ENCODE measurements around the gene PJVK. TPM values are rescaled to one million over a fixed set of nuclear protein-coding genes. Genes with fewer than 3 reads are reported as not detected.
"Not testable (repeated sequence)": the region's sequence is repeated elsewhere in the genome, so short reads cannot be mapped to it uniquely, and the experiment has no call there.

Gene PJVK
- total RNA-seq, 1 donor from 2014 or later = 2.0 TPM

GRCh38 chr2:178418426-178418825, 32.8 kb upstream of the PJVK start:
- Mint-ChIP-seq H3K9me3 (no peaks in the 10 kb centered on the region), H3K27ac (no peak overlapping the region), H3K36me3 (ENCODE audit: low read depth) (peaks cover 30% of the 10 kb centered on the region), H3K4me1 (ENCODE audit: low read depth) (peaks cover 40% of the 10 kb centered on the region), H3K4me3 (ENCODE audit: low read depth) (no peak overlapping the region), H3K27me3 (ENCODE audit: low read depth) (no peaks in the 10 kb centered on the region)
- no peak for DNase-seq (ENCODE audit: low spot score)
- intact Hi-C loops (cut with micrococcal nuclease) = loop anchor here (10.0 kb wide), 1 partner anchor 224 kb away; the partner anchor contains the start of gene OSBPL6

DNA sequence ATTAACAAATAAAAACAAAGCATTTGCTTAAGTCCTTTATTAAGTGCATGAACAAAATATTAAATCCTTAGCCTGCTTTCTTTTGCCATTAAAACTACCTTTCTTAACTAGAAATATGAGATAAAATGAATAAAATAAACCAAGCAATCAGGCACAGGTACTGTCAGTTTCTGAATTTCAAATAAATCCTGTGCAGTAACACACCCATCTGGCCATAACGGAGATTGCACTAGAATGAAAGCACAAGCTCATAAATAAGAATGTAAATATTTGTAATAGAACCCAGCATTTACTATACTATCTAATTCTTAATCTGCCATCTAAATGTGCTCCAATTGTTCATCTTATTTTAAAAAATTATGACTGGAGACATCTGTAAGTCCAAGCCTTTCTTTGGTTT, 32.1 kb upstream of the PJVK start:
- no peak overlapping the region for H3K27ac Mint-ChIP-seq
- H3K4me3 Mint-ChIP-seq (ENCODE audit: low read depth) = no peak overlapping the region
- no peaks in the 10 kb centered on the region for H3K27me3 Mint-ChIP-seq (ENCODE audit: low read depth)
- no peak for DNase-seq (ENCODE audit: low spot score)
- H3K9me3 Mint-ChIP-seq = no peaks in the 10 kb centered on the region
- H3K4me1 Mint-ChIP-seq (ENCODE audit: low read depth) = peaks cover 38% of the 10 kb centered on the region
- H3K36me3 Mint-ChIP-seq (ENCODE audit: low read depth) = peaks cover 37% of the 10 kb centered on the region
- intact Hi-C loops (cut with micrococcal nuclease) = loop anchor here (10.0 kb wide), 1 partner anchor 224 kb away; the partner anchor contains the start of gene OSBPL6

GRCh38 chr2:178420463-178420999, 30.6 kb upstream of the PJVK start:
- intact Hi-C loops (cut with micrococcal nuclease) = no loop called here
- H3K4me1 Mint-ChIP-seq (ENCODE audit: low read depth) = peaks cover 36% of the 10 kb centered on the region
- DNase-seq (ENCODE audit: low spot score) = no peak
- peaks cover 51% of the 10 kb centered on the region for H3K36me3 Mint-ChIP-seq (ENCODE audit: low read depth)
- peaks cover 14% of the 10 kb centered on the region for H3K9me3 Mint-ChIP-seq
- no peak overlapping the region for H3K4me3 Mint-ChIP-seq (ENCODE audit: low read depth)
- H3K27me3 Mint-ChIP-seq (ENCODE audit: low read depth) = no peaks in the 10 kb centered on the region
- H3K27ac Mint-ChIP-seq = no peak overlapping the region

DNA sequence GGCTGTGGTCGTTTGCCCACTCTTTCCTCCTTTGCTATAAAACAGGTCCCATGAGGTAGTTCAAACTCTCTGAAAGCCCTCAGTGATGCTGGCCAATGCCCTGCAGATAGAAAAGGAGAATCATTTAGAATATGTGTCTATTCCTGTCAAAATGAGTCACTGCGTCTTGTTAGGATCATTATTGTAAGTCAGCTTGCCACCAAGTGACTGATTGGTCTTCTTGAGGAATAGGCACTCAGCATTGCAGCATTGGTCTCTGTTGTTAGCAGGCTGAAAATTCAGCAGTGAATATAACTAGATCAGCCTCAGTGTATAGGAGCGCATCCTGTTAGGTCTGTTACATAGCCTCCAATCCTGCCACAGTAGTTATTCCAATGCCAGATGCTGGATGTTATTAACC, 29.1 kb upstream of the PJVK start:
- intact Hi-C loops (cut with micrococcal nuclease) = no loop called here
- Mint-ChIP-seq H3K4me3 (ENCODE audit: low read depth) (no peak overlapping the region), H3K27ac (no peak overlapping the region), H3K4me1 (ENCODE audit: low read depth) (peaks cover 24% of the 10 kb centered on the region), H3K36me3 (ENCODE audit: low read depth) (peaks cover 60% of the 10 kb centered on the region), H3K9me3 (peaks cover 19% of the 10 kb centered on the region), H3K27me3 (ENCODE audit: low read depth) (no peaks in the 10 kb centered on the region)
- DNase-seq (ENCODE audit: low spot score) = no peak

DNA sequence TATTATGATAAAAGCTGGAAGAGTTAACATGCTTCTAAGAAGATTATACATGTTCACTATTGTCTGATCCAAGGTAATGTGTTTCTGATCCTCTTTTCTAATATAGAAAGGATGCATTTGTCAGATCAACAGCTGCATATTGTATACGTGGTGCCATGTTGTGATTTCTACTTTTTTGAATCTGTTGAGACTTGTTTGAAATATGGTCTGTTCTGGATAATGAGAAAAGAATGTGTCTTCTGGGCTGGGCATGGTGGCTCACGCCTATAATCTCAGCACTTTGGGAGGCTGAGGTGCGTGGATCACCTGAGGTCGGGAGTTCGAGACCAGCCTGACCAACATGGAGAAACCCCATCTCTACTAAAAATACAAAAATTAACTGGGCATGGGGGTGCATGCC, 27.4 kb upstream of the PJVK start:
- DNase-seq (ENCODE audit: low spot score); intact Hi-C loops (cut with micrococcal nuclease); H3K27ac Mint-ChIP-seq; H3K4me3 Mint-ChIP-seq (ENCODE audit: low read depth); H3K27me3 Mint-ChIP-seq (ENCODE audit: low read depth): not testable (repeated sequence)
- Mint-ChIP-seq H3K36me3 (ENCODE audit: low read depth) (peaks cover 72% of the 10 kb centered on the region), H3K9me3 (peaks cover 19% of the 10 kb centered on the region), H3K4me1 (ENCODE audit: low read depth) (peaks cover 17% of the 10 kb centered on the region)

- intact Hi-C loops (cut with micrococcal nuclease) = no loop called here
- Mint-ChIP-seq H3K27me3 (ENCODE audit: low read depth) (no peaks in the 10 kb centered on the region), H3K4me1 (ENCODE audit: low read depth) (peaks cover 13% of the 10 kb centered on the region), H3K36me3 (ENCODE audit: low read depth) (peaks cover 83% of the 10 kb centered on the region), H3K9me3 (peaks cover 19% of the 10 kb centered on the region), H3K4me3 (ENCODE audit: low read depth) (no peak overlapping the region), H3K27ac (no peak overlapping the region)
- DNase-seq (ENCODE audit: low spot score) = no peak
These were observed 25.8 kb upstream of the PJVK start for GRCh38 chr2:178425255-178425827.

- DNase-seq (ENCODE audit: low spot score) = no peak
- Mint-ChIP-seq H3K4me1 (ENCODE audit: low read depth) (peaks cover 10% of the 10 kb centered on the region), H3K4me3 (ENCODE audit: low read depth) (no peak overlapping the region), H3K36me3 (ENCODE audit: low read depth) (peaks cover 89% of the 10 kb centered on the region), H3K27ac (no peak overlapping the region), H3K9me3 (peaks cover 19% of the 10 kb centered on the region), H3K27me3 (ENCODE audit: low read depth) (no peaks in the 10 kb centered on the region)
- intact Hi-C loops (cut with micrococcal nuclease) = no loop called here
These were observed 24.8 kb upstream of the PJVK start for GRCh38 chr2:178426388-178426787.

- Mint-ChIP-seq H3K27me3 (ENCODE audit: low read depth) (no peaks in the 10 kb centered on the region), H3K36me3 (ENCODE audit: low read depth) (peaks cover 93% of the 10 kb centered on the region), H3K4me3 (ENCODE audit: low read depth) (no peak overlapping the region), H3K9me3 (peaks cover 19% of the 10 kb centered on the region), H3K4me1 (ENCODE audit: low read depth) (peaks cover 10% of the 10 kb centered on the region), H3K27ac (no peak overlapping the region)
- intact Hi-C loops (cut with micrococcal nuclease) = no loop called here
- DNase-seq (ENCODE audit: low spot score) = no peak
These were observed 23.7 kb upstream of the PJVK start for GRCh38 chr2:178427458-178427857.

DNA sequence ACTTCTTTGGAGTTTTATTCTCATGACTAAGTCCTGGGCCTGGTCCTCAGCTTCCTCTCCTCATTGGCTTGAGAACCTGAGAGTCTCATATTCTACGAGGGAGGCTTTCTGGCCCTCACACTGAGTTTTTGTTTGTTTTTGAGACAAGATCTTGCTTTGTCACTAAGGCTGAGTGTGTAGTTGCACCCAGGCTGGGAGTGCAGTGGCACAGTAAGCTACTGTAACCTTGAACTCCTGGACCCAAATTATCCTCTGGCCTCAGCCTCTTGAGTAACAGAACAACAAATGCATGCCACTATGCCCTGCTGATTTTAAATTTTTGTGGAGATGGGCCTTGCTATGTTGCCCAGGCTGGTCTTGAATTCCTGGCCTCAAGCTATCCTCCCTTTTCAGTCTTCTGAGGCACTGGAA, 22.8 kb upstream of the PJVK start:
- Mint-ChIP-seq H3K4me3 (ENCODE audit: low read depth) (no peak overlapping the region), H3K27me3 (ENCODE audit: low read depth) (no peaks in the 10 kb centered on the region), H3K36me3 (ENCODE audit: low read depth) (peaks cover 94% of the 10 kb centered on the region), H3K4me1 (ENCODE audit: low read depth) (peaks cover 10% of the 10 kb centered on the region), H3K9me3 (peaks cover 19% of the 10 kb centered on the region), H3K27ac (peak overlapping the region; percentile 22)
- intact Hi-C loops (cut with micrococcal nuclease) = no loop called here
- DNase-seq (ENCODE audit: low spot score) = no peak

DNA sequence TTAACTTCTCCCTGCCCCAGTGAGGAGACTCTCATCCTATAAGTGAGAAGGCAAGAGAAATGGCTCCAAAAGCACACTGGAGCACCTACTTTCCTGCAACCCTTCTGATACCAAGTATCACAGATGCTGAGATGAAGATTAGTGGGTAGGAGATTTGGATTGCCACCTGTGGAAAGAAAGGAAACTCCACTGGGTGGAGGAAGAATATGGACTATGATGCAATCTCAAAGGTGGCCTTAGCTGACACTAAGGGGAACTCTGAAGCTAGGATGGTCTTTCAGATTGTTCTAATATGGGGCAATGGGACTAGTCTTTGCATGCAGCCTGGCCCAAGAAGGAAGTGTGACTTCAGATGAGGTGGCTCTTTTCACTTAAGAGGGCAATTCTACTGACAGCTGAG, 21.8 kb upstream of the PJVK start:
- Mint-ChIP-seq H3K4me3 (ENCODE audit: low read depth) (no peak overlapping the region), H3K36me3 (ENCODE audit: low read depth) (peaks cover 94% of the 10 kb centered on the region), H3K4me1 (ENCODE audit: low read depth) (peaks cover 8% of the 10 kb centered on the region), H3K27me3 (ENCODE audit: low read depth) (no peaks in the 10 kb centered on the region), H3K9me3 (peaks cover 17% of the 10 kb centered on the region), H3K27ac (no peak overlapping the region)
- no peak for DNase-seq (ENCODE audit: low spot score)
- intact Hi-C loops (cut with micrococcal nuclease) = no loop called here

DNA sequence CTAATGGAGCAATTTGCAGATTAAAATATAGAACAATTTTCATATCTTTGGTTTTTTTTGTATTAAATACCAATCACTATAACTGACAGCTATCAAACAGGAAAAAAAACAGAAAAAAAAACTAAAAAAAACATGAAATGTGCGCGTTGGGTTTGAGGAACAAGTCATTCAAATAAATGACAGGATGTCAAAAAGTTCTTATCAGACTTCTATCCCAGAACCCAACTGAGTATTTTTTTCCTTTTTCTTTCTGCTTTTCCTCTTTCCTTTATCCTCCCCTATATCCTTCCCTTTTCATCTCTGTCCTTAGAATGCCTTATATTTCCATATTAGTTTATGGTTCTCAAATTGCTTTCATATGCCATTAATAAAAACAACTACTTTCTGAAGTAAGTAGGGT, 14.5 kb upstream of the PJVK start:
- Mint-ChIP-seq H3K4me1 (ENCODE audit: low read depth) (peaks cover 2% of the 10 kb centered on the region), H3K27ac (no peak overlapping the region), H3K27me3 (ENCODE audit: low read depth) (no peaks in the 10 kb centered on the region), H3K9me3 (no peaks in the 10 kb centered on the region), H3K4me3 (ENCODE audit: low read depth) (no peak overlapping the region), H3K36me3 (ENCODE audit: low read depth) (peaks cover 77% of the 10 kb centered on the region)
- intact Hi-C loops (cut with micrococcal nuclease) = no loop called here
- no peak for DNase-seq (ENCODE audit: low spot score)

- H3K4me1 Mint-ChIP-seq (ENCODE audit: low read depth) = peaks cover 4% of the 10 kb centered on the region
- DNase-seq (ENCODE audit: low spot score) = no peak
- no peak overlapping the region for H3K27ac Mint-ChIP-seq
- no peak overlapping the region for H3K4me3 Mint-ChIP-seq (ENCODE audit: low read depth)
- no peaks in the 10 kb centered on the region for H3K9me3 Mint-ChIP-seq
- H3K36me3 Mint-ChIP-seq (ENCODE audit: low read depth) = peaks cover 62% of the 10 kb centered on the region
- intact Hi-C loops (cut with micrococcal nuclease) = no loop called here
- no peaks in the 10 kb centered on the region for H3K27me3 Mint-ChIP-seq (ENCODE audit: low read depth)
These were observed 9.8 kb upstream of the PJVK start for GRCh38 chr2:178441426-178441825.

- peak overlapping the region; percentile 84 for H3K4me3 Mint-ChIP-seq (ENCODE audit: low read depth)
- H3K27ac Mint-ChIP-seq = peak overlapping the region; percentile 26
- no peaks in the 10 kb centered on the region for H3K27me3 Mint-ChIP-seq (ENCODE audit: low read depth)
- intact Hi-C loops (cut with micrococcal nuclease) = no loop called here
- H3K36me3 Mint-ChIP-seq (ENCODE audit: low read depth) = peaks cover 43% of the 10 kb centered on the region
- H3K4me1 Mint-ChIP-seq (ENCODE audit: low read depth) = peaks cover 31% of the 10 kb centered on the region
- DNase-seq (ENCODE audit: low spot score) = no peak
- no peaks in the 10 kb centered on the region for H3K9me3 Mint-ChIP-seq
These were observed 2.1 kb upstream of the PJVK start for GRCh38 chr2:178448968-178449661.

Data from activated T-helper 2 cell treated with anti-CD3 and anti-CD28 coated beads, Interferon-gamma antibody, Interleukin-2, Interleukin-4, amounts not matched to agents 10 μg/mL and 5 μg/mL and 100 μg/mL, durations not matched to agents 14 hours and 24 hours and 36 hours (primary cell).